Measurements from ENCODE around the gene SETBP1. TPM values are rescaled to one million over a fixed set of nuclear protein-coding genes. Genes with fewer than 3 reads are reported as not detected.

SETBP1 gene
- total RNA-seq, 1 donor from 2014 or later, result 12.4 TPM

GRCh38 chr18:44969214-44969795, 288.6 kb downstream of the SETBP1 start:
- Histone ChIP-seq H3K36me3 (ENCODE audit: insufficient read depth, low read length) (no peaks in the 10 kb centered on the region), H3K4me2 (ENCODE audit: low read length) (no peak overlapping the region), H3K27me3 (ENCODE audit: insufficient read depth, low read length) (no peaks in the 10 kb centered on the region), H3K9me3 (ENCODE audit: insufficient read depth, low read depth, low read length) (no peaks in the 10 kb centered on the region), H3K27ac (ENCODE audit: low read depth, low read length) (no peak overlapping the region), H3K4me1 (ENCODE audit: insufficient read depth, low read length) (no peaks in the 10 kb centered on the region), H3K79me2 (ENCODE audit: insufficient read depth, low read length) (no peaks in the 10 kb centered on the region), H3K9ac (ENCODE audit: low read length) (no peak overlapping the region), H3K4me3 (ENCODE audit: insufficient read depth, low read depth, low read length) (no peak overlapping the region), H2AFZ (ENCODE audit: low read depth, low read length) (no peak overlapping the region), H4K20me1 (ENCODE audit: insufficient read depth, low read length) (no peaks in the 10 kb centered on the region)
- Mint-ChIP-seq H3K9me3 (ENCODE audit: unreplicated experiment) (peaks cover 8% of the 10 kb centered on the region), H3K4me1 (ENCODE audit: low read depth, unreplicated experiment) (peaks cover 4% of the 10 kb centered on the region), H3K36me3 (ENCODE audit: low read depth, unreplicated experiment) (peaks cover 2% of the 10 kb centered on the region), H3K27ac (ENCODE audit: unreplicated experiment) (no peak overlapping the region), H3K4me3 (ENCODE audit: unreplicated experiment) (no peak overlapping the region), H3K27me3 (ENCODE audit: low read depth, unreplicated experiment) (no peaks in the 10 kb centered on the region)
- DNase-seq (ENCODE audit: low read depth), result no peak
- FAIRE-seq, result no peak
- TF ChIP-seq EZH2 (IDR thresholded peaks at IDR 0.05; ENCODE audit: insufficient read depth, low read length) (no peak), CTCF (IDR thresholded peaks at IDR 0.05; ENCODE audit: insufficient read depth, low read depth, low read length) (no peak)

- Histone ChIP-seq H3K27ac (ENCODE audit: low read depth, low read length) (no peak overlapping the region), H4K20me1 (ENCODE audit: insufficient read depth, low read length) (no peaks in the 10 kb centered on the region), H3K4me1 (ENCODE audit: insufficient read depth, low read length) (no peaks in the 10 kb centered on the region), H3K79me2 (ENCODE audit: insufficient read depth, low read length) (no peaks in the 10 kb centered on the region), H3K9ac (ENCODE audit: low read length) (no peak overlapping the region), H3K27me3 (ENCODE audit: insufficient read depth, low read length) (no peaks in the 10 kb centered on the region), H3K9me3 (ENCODE audit: insufficient read depth, low read depth, low read length) (no peaks in the 10 kb centered on the region), H3K4me3 (ENCODE audit: insufficient read depth, low read depth, low read length) (no peak overlapping the region), H2AFZ (ENCODE audit: low read depth, low read length) (no peak overlapping the region), H3K4me2 (ENCODE audit: low read length) (no peak overlapping the region), H3K36me3 (ENCODE audit: insufficient read depth, low read length) (no peaks in the 10 kb centered on the region)
- Mint-ChIP-seq H3K4me3 (ENCODE audit: unreplicated experiment) (no peak overlapping the region), H3K36me3 (ENCODE audit: low read depth, unreplicated experiment) (peaks cover 2% of the 10 kb centered on the region), H3K27ac (ENCODE audit: unreplicated experiment) (no peak overlapping the region), H3K9me3 (ENCODE audit: unreplicated experiment) (peaks cover 8% of the 10 kb centered on the region), H3K4me1 (ENCODE audit: low read depth, unreplicated experiment) (no peaks in the 10 kb centered on the region), H3K27me3 (ENCODE audit: low read depth, unreplicated experiment) (peaks cover 5% of the 10 kb centered on the region)
- DNase-seq (ENCODE audit: low read depth) (no peak), FAIRE-seq (no peak)
- TF ChIP-seq CTCF (IDR thresholded peaks at IDR 0.05; ENCODE audit: insufficient read depth, low read depth, low read length) (no peak), EZH2 (IDR thresholded peaks at IDR 0.05; ENCODE audit: insufficient read depth, low read length) (no peak)
Measured at GRCh38 chr18:44973282-44973681, 292.6 kb downstream of the SETBP1 start.

DNA sequence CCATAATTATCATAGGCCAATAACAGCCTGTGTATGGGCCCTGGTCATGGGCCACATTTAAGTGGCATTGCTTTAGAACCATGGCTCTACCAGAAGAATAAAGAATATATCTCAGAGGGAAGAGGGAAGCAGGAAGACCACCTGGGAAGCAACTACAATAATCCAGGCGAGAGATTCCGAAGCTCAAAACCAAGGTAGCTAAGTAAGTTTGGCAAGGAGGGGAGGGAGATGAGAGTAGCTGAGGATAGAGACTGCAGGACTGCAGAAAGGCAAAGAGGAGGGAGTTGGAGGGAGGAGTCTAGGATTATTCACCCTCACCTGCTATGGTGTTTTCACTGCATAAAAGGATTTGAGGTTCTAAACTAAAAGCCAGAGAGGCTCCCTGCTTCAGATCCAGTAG, 293.5 kb downstream of the SETBP1 start:
- Histone ChIP-seq H4K20me1 (ENCODE audit: insufficient read depth, low read length) (no peaks in the 10 kb centered on the region), H3K9me3 (ENCODE audit: insufficient read depth, low read depth, low read length) (no peaks in the 10 kb centered on the region), H3K79me2 (ENCODE audit: insufficient read depth, low read length) (no peaks in the 10 kb centered on the region), H3K9ac (ENCODE audit: low read length) (no peak overlapping the region), H3K4me2 (ENCODE audit: low read length) (no peak overlapping the region), H3K36me3 (ENCODE audit: insufficient read depth, low read length) (no peaks in the 10 kb centered on the region), H3K4me3 (ENCODE audit: insufficient read depth, low read depth, low read length) (no peak overlapping the region), H2AFZ (ENCODE audit: low read depth, low read length) (no peak overlapping the region), H3K27ac (ENCODE audit: low read depth, low read length) (no peak overlapping the region), H3K27me3 (ENCODE audit: insufficient read depth, low read length) (no peaks in the 10 kb centered on the region), H3K4me1 (ENCODE audit: insufficient read depth, low read length) (no peaks in the 10 kb centered on the region)
- H3K4me3 Mint-ChIP-seq (ENCODE audit: unreplicated experiment), result no peak overlapping the region
- DNase-seq (ENCODE audit: low read depth), result no peak
- no peak overlapping the region for H3K27ac Mint-ChIP-seq (ENCODE audit: unreplicated experiment)
- H3K36me3 Mint-ChIP-seq (ENCODE audit: low read depth, unreplicated experiment), result peaks cover 2% of the 10 kb centered on the region
- no peak for FAIRE-seq
- peaks cover 8% of the 10 kb centered on the region for H3K9me3 Mint-ChIP-seq (ENCODE audit: unreplicated experiment)
- H3K4me1 Mint-ChIP-seq (ENCODE audit: low read depth, unreplicated experiment), result no peaks in the 10 kb centered on the region
- H3K27me3 Mint-ChIP-seq (ENCODE audit: low read depth, unreplicated experiment), result peaks cover 5% of the 10 kb centered on the region
- TF ChIP-seq CTCF (IDR thresholded peaks at IDR 0.05; ENCODE audit: insufficient read depth, low read depth, low read length) (no peak), EZH2 (IDR thresholded peaks at IDR 0.05; ENCODE audit: insufficient read depth, low read length) (no peak)

All from astrocyte (in vitro differentiated cells and primary cell).